Measurements from ENCODE around the gene ZNF746. TPM values are rescaled to one million over a fixed set of nuclear protein-coding genes. Genes with fewer than 3 reads are reported as not detected.
"Not testable (repeated sequence)": the region's sequence is repeated elsewhere in the genome, so short reads cannot be mapped to it uniquely, and the experiment has no call there.

The ZNF746 gene
- total RNA-seq, 2 experiments from 2014 or later = 16.1 to 16.4 TPM

GRCh38 chr7:149496642-149497391 lies 792 bp downstream of the ZNF746 start:
- peak; percentile 55 for DNase-seq
- Mint-ChIP-seq H3K36me3 (peaks cover 12% of the 10 kb centered on the region), H3K4me3 (peak overlapping the region; percentile 94), H3K27me3 (peaks cover 11% of the 10 kb centered on the region), H3K27ac (peak overlapping the region; percentile 92), H3K4me1 (peaks cover 30% of the 10 kb centered on the region), H3K9me3 (no peaks in the 10 kb centered on the region)

- no peaks in the 10 kb centered on the region for H3K9me3 Mint-ChIP-seq
- H3K27ac Mint-ChIP-seq = peak overlapping the region; percentile 92
- peaks cover 12% of the 10 kb centered on the region for H3K36me3 Mint-ChIP-seq
- H3K4me3 Mint-ChIP-seq = peak overlapping the region; percentile 94
- DNase-seq = no peak
- peaks cover 30% of the 10 kb centered on the region for H3K4me1 Mint-ChIP-seq
- peaks cover 11% of the 10 kb centered on the region for H3K27me3 Mint-ChIP-seq
Measured at GRCh38 chr7:149495785-149496641, 1.6 kb downstream of the ZNF746 start.

GRCh38 chr7:149494738-149495368 lies 2.8 kb downstream of the ZNF746 start:
- Mint-ChIP-seq H3K9me3 (no peaks in the 10 kb centered on the region), H3K27ac (peak overlapping the region; percentile 35), H3K36me3 (peaks cover 20% of the 10 kb centered on the region), H3K4me1 (peaks cover 24% of the 10 kb centered on the region), H3K4me3 (no peak overlapping the region), H3K27me3 (peaks cover 11% of the 10 kb centered on the region)
- no peak for DNase-seq

GRCh38 chr7:149493975-149494374 lies 3.6 kb downstream of the ZNF746 start:
- H3K27ac Mint-ChIP-seq, H3K27me3 Mint-ChIP-seq, H3K4me3 Mint-ChIP-seq, H3K9me3 Mint-ChIP-seq, DNase-seq: not testable (repeated sequence)
- Mint-ChIP-seq H3K36me3 (peaks cover 20% of the 10 kb centered on the region), H3K4me1 (peaks cover 21% of the 10 kb centered on the region)

GRCh38 chr7:149493366-149493765 lies 4.2 kb downstream of the ZNF746 start:
- DNase-seq = no peak
- H3K27me3 Mint-ChIP-seq = no peaks in the 10 kb centered on the region
- no peak overlapping the region for H3K27ac Mint-ChIP-seq
- H3K4me1 Mint-ChIP-seq = peaks cover 20% of the 10 kb centered on the region
- H3K4me3 Mint-ChIP-seq = no peak overlapping the region
- H3K9me3 Mint-ChIP-seq = no peaks in the 10 kb centered on the region
- H3K36me3 Mint-ChIP-seq = peaks cover 20% of the 10 kb centered on the region

- H3K27ac Mint-ChIP-seq = no peak overlapping the region
- no peaks in the 10 kb centered on the region for H3K9me3 Mint-ChIP-seq
- H3K4me1 Mint-ChIP-seq = peaks cover 9% of the 10 kb centered on the region
- H3K36me3 Mint-ChIP-seq = peaks cover 30% of the 10 kb centered on the region
- no peaks in the 10 kb centered on the region for H3K27me3 Mint-ChIP-seq
- no peak overlapping the region for H3K4me3 Mint-ChIP-seq
- no peak for DNase-seq
Measured at GRCh38 chr7:149490083-149490760, 7.4 kb downstream of the ZNF746 start.

GRCh38 chr7:149489391-149490024 lies 8.1 kb downstream of the ZNF746 start:
- Mint-ChIP-seq H3K9me3 (no peaks in the 10 kb centered on the region), H3K36me3 (peaks cover 32% of the 10 kb centered on the region), H3K4me3 (no peak overlapping the region), H3K27ac (no peak overlapping the region), H3K4me1 (peaks cover 3% of the 10 kb centered on the region), H3K27me3 (no peaks in the 10 kb centered on the region)
- no peak for DNase-seq

- Mint-ChIP-seq H3K27ac (no peak overlapping the region), H3K9me3 (peaks cover 6% of the 10 kb centered on the region), H3K36me3 (peaks cover 30% of the 10 kb centered on the region), H3K27me3 (no peaks in the 10 kb centered on the region), H3K4me1 (no peaks in the 10 kb centered on the region), H3K4me3 (no peak overlapping the region)
- DNase-seq = no peak
Measured at GRCh38 chr7:149479568-149479967, 18.0 kb downstream of the ZNF746 start.

- peak overlapping the region; percentile 25 for H3K27ac Mint-ChIP-seq
- peaks cover 6% of the 10 kb centered on the region for H3K9me3 Mint-ChIP-seq
- DNase-seq = no peak
- peaks cover 35% of the 10 kb centered on the region for H3K36me3 Mint-ChIP-seq
- no peaks in the 10 kb centered on the region for H3K4me1 Mint-ChIP-seq
- no peak overlapping the region for H3K4me3 Mint-ChIP-seq
- no peaks in the 10 kb centered on the region for H3K27me3 Mint-ChIP-seq
Measured at GRCh38 chr7:149478754-149479153, 18.9 kb downstream of the ZNF746 start.

- no peaks in the 10 kb centered on the region for H3K4me1 Mint-ChIP-seq
- H3K36me3 Mint-ChIP-seq = peaks cover 39% of the 10 kb centered on the region
- no peaks in the 10 kb centered on the region for H3K27me3 Mint-ChIP-seq
- peaks cover 6% of the 10 kb centered on the region for H3K9me3 Mint-ChIP-seq
- H3K4me3 Mint-ChIP-seq = no peak overlapping the region
- H3K27ac Mint-ChIP-seq = no peak overlapping the region
- no peak for DNase-seq
Measured at GRCh38 chr7:149477494-149478443, 19.8 kb downstream of the ZNF746 start.

- peaks cover 43% of the 10 kb centered on the region for H3K36me3 Mint-ChIP-seq
- no peak for DNase-seq
- H3K4me3 Mint-ChIP-seq = no peak overlapping the region
- peaks cover 6% of the 10 kb centered on the region for H3K9me3 Mint-ChIP-seq
- H3K27me3 Mint-ChIP-seq = no peaks in the 10 kb centered on the region
- no peaks in the 10 kb centered on the region for H3K4me1 Mint-ChIP-seq
- H3K27ac Mint-ChIP-seq = no peak overlapping the region
Measured at GRCh38 chr7:149476791-149477190, 20.8 kb downstream of the ZNF746 start.

- H3K27ac Mint-ChIP-seq = no peak overlapping the region
- H3K36me3 Mint-ChIP-seq = peaks cover 44% of the 10 kb centered on the region
- H3K27me3 Mint-ChIP-seq = no peaks in the 10 kb centered on the region
- H3K4me3 Mint-ChIP-seq = no peak overlapping the region
- no peak for DNase-seq
- H3K9me3 Mint-ChIP-seq = peaks cover 6% of the 10 kb centered on the region
- no peaks in the 10 kb centered on the region for H3K4me1 Mint-ChIP-seq
Measured at GRCh38 chr7:149475121-149476045, 22.2 kb downstream of the ZNF746 start.
